Measurements from ENCODE around the gene PALM.

PALM gene

GRCh38 chr19:782878-783668 is 74.3 kb downstream of the PALM start:
- DNase-seq = no peak

GRCh38 chr19:784541-784940 is 75.8 kb downstream of the PALM start:
- no peak for DNase-seq

- DNase-seq = no peak
Measured at GRCh38 chr19:787536-787935, 78.8 kb downstream of the PALM start.

GRCh38 chr19:788686-788982 is 79.9 kb downstream of the PALM start:
- no peak for DNase-seq

- no peak for DNase-seq
Measured at GRCh38 chr19:788983-789700, 80.4 kb downstream of the PALM start.

- DNase-seq = no peak
Measured at GRCh38 chr19:789701-790060, 80.9 kb downstream of the PALM start.

GRCh38 chr19:791007-791566 is 82.4 kb downstream of the PALM start:
- DNase-seq = no peak

- DNase-seq = no peak
Measured at GRCh38 chr19:791567-792305, 83.0 kb downstream of the PALM start.

GRCh38 chr19:792306-792885 is 83.7 kb downstream of the PALM start:
- no peak for DNase-seq

- DNase-seq = no peak
Measured at GRCh38 chr19:793806-794205, 85.1 kb downstream of the PALM start.

GRCh38 chr19:795073-795611 is 86.4 kb downstream of the PALM start:
- no peak for DNase-seq

GRCh38 chr19:795691-796581 is 87.2 kb downstream of the PALM start:
- DNase-seq = no peak

GRCh38 chr19:796692-797527 is 88.2 kb downstream of the PALM start, which contains the start of gene PTBP1:
PTBP1 (plus strand) TSS chr19:797452; CDS start chr19:797498, 46 bp downstream.
- DNase-seq = peak; percentile 100

All from NCI-H446 treated with DMSO at 0.1 percent for 48 hours (cell line).